ENCODE measurements around the gene KIAA0825.

KIAA0825 gene

DNA sequence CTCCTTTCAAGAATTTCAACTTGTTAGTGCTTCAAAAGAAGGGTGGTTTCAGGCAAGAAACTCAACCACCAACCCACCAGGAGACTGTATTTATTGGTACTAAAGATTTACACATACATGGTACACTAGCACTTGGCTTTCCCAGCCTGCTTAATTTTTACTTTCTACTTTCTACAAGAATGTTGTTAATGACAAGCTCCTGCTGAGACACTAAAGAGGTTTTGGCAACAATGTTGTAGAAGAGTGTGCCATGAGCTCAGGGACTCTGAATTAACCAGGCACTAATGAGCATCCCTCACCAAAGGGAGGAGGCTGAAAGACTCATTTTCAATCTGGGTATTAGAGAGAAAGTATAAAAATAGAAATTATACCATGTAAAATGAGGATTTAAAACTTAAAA lies 195.0 kb downstream of the KIAA0825 start:
- no peaks in the 10 kb centered on the region for H3K9me3 ChIP-seq (ENCODE audit: low read length)
- H3K9ac ChIP-seq (ENCODE audit: low read length): no peak overlapping the region
- H3K79me2 ChIP-seq (ENCODE audit: insufficient read depth, low read length): no peaks in the 10 kb centered on the region
- H3F3A ChIP-seq (ENCODE audit: insufficient read depth, low read length): no peaks in the 10 kb centered on the region
- no peaks in the 10 kb centered on the region for H3K9me2 ChIP-seq (ENCODE audit: low read depth, low read length)
- no peaks in the 10 kb centered on the region for H4K20me1 ChIP-seq (ENCODE audit: insufficient read depth, low read length)
- H3K4me3 ChIP-seq (ENCODE audit: low read depth, low read length, poor library complexity, severe bottlenecking): no peak overlapping the region
- no peak overlapping the region for H2AFZ ChIP-seq (ENCODE audit: low read length)
- no peaks in the 10 kb centered on the region for H3K27me3 ChIP-seq (ENCODE audit: insufficient read depth, low read length)
- H3K4me1 ChIP-seq (ENCODE audit: insufficient read depth, low read length, severe bottlenecking): no peaks in the 10 kb centered on the region
- no peaks in the 10 kb centered on the region for H3K36me3 ChIP-seq (ENCODE audit: insufficient read depth, low read length)
- H3K27ac ChIP-seq (ENCODE audit: low read depth, low read length, poor library complexity, severe bottlenecking): no peak overlapping the region
- H3K4me2 ChIP-seq (ENCODE audit: low read length): no peak overlapping the region
- TF ChIP-seq, protein P1, sequence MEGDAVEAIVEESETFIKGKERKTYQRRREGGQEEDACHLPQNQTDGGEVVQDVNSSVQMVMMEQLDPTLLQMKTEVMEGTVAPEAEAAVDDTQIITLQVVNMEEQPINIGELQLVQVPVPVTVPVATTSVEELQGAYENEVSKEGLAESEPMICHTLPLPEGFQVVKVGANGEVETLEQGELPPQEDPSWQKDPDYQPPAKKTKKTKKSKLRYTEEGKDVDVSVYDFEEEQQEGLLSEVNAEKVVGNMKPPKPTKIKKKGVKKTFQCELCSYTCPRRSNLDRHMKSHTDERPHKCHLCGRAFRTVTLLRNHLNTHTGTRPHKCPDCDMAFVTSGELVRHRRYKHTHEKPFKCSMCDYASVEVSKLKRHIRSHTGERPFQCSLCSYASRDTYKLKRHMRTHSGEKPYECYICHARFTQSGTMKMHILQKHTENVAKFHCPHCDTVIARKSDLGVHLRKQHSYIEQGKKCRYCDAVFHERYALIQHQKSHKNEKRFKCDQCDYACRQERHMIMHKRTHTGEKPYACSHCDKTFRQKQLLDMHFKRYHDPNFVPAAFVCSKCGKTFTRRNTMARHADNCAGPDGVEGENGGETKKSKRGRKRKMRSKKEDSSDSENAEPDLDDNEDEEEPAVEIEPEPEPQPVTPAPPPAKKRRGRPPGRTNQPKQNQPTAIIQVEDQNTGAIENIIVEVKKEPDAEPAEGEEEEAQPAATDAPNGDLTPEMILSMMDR (IDR thresholded peaks at IDR 0.05; ENCODE audit: low read length): no peak
- no peak for TF ChIP-seq EZH2 (IDR thresholded peaks at IDR 0.05; ENCODE audit: borderline replicate concordance, low read length)

DNA sequence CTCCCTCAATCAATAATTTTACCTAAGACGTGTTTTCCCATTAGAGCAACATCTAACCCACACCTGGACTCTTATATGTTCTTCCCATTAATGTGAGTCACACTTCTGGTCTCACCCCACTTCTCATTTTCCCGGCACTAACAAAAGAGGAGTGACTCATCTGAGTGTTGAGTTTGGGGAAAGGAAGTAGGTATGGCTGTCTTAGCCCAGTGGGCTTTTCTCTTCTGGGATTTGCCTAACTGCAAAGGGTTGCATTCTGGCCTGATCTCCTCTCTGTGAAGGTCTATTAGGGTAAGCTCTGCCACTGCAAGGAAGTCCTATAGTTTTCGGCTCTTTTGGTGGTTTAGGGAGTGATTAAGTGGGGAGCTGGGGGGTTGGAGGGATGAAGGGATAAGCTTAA lies 195.6 kb downstream of the KIAA0825 start:
- Histone ChIP-seq H3K36me3 (ENCODE audit: insufficient read depth, low read length) (no peaks in the 10 kb centered on the region), H3K79me2 (ENCODE audit: insufficient read depth, low read length) (no peaks in the 10 kb centered on the region), H3K9me2 (ENCODE audit: low read depth, low read length) (no peaks in the 10 kb centered on the region), H3K27me3 (ENCODE audit: insufficient read depth, low read length) (no peaks in the 10 kb centered on the region), H4K20me1 (ENCODE audit: insufficient read depth, low read length) (no peaks in the 10 kb centered on the region), H2AFZ (ENCODE audit: low read length) (no peak overlapping the region), H3K9ac (ENCODE audit: low read length) (no peak overlapping the region), H3K4me1 (ENCODE audit: insufficient read depth, low read length, severe bottlenecking) (no peaks in the 10 kb centered on the region), H3F3A (ENCODE audit: insufficient read depth, low read length) (no peaks in the 10 kb centered on the region), H3K27ac (ENCODE audit: low read depth, low read length, poor library complexity, severe bottlenecking) (no peak overlapping the region), H3K4me3 (ENCODE audit: low read depth, low read length, poor library complexity, severe bottlenecking) (no peak overlapping the region), H3K4me2 (ENCODE audit: low read length) (no peak overlapping the region), H3K9me3 (ENCODE audit: low read length) (no peaks in the 10 kb centered on the region)
- TF ChIP-seq, protein P1 (IDR thresholded peaks at IDR 0.05; ENCODE audit: low read length): no peak
- TF ChIP-seq EZH2 (IDR thresholded peaks at IDR 0.05; ENCODE audit: borderline replicate concordance, low read length): no peak

DNA sequence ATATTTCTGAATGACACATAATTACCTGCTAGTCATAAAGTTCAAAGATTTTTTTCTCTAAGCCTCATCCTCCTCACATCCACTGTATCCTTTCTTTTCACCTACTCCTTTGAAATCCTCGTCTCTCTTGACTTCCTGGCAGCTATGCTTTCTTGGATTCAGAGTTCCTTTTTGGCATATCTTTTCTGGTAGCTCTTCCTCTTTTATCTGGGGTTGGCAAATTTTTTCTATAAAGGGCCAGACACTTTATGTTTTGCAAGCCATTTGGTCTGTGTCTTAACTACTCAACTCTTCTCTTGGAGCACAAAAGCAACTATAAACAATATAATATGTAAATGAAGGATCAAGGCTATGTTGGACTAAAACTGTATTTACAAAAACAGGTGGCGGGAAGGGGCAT lies 197.5 kb downstream of the KIAA0825 start:
- Histone ChIP-seq H3K4me2 (ENCODE audit: low read length) (no peak overlapping the region), H3K9me3 (ENCODE audit: low read length) (no peaks in the 10 kb centered on the region), H3K36me3 (ENCODE audit: insufficient read depth, low read length) (no peaks in the 10 kb centered on the region), H3K9ac (ENCODE audit: low read length) (no peak overlapping the region), H3K9me2 (ENCODE audit: low read depth, low read length) (no peaks in the 10 kb centered on the region), H3K4me3 (ENCODE audit: low read depth, low read length, poor library complexity, severe bottlenecking) (no peak overlapping the region), H3K4me1 (ENCODE audit: insufficient read depth, low read length, severe bottlenecking) (no peaks in the 10 kb centered on the region), H3K27ac (ENCODE audit: low read depth, low read length, poor library complexity, severe bottlenecking) (no peak overlapping the region), H3F3A (ENCODE audit: insufficient read depth, low read length) (no peaks in the 10 kb centered on the region), H3K79me2 (ENCODE audit: insufficient read depth, low read length) (no peaks in the 10 kb centered on the region), H3K27me3 (ENCODE audit: insufficient read depth, low read length) (no peaks in the 10 kb centered on the region), H4K20me1 (ENCODE audit: insufficient read depth, low read length) (no peaks in the 10 kb centered on the region), H2AFZ (ENCODE audit: low read length) (no peak overlapping the region)
- TF ChIP-seq EZH2 (IDR thresholded peaks at IDR 0.05; ENCODE audit: borderline replicate concordance, low read length): no peak
- TF ChIP-seq, protein P1 (IDR thresholded peaks at IDR 0.05; ENCODE audit: low read length): no peak
